Muscle layer of colon (tissue), 2 donors: ENCODE results near the gene PFDN1.

Experiments
- H3K27ac ChIP-seq: one replicate; pipeline ENCODE4 v1.7.0; 2013; ENCODE audit warnings: low read depth, mild to moderate bottlenecking, low read length, moderate library complexity
- H3K27me3 ChIP-seq, 2 donors: one replicate each; pipeline ENCODE4 v1.7.0; 2013; ENCODE audit warnings: low read length in 2 of 2, mild to moderate bottlenecking in 2 of 2; ENCODE audit not compliant: insufficient read depth in 2 of 2, control insufficient read depth in 1 of 2
- H3K36me3 ChIP-seq: one replicate; pipeline ENCODE4 v1.7.0; 2013; ENCODE audit warnings: mild to moderate bottlenecking, low read length; ENCODE audit not compliant: insufficient read depth
- H3K4me1 ChIP-seq: one replicate; pipeline ENCODE4 v1.7.0; 2013; ENCODE audit warnings: mild to moderate bottlenecking, low read length; ENCODE audit not compliant: insufficient read depth
- H3K4me3 ChIP-seq, 2 donors: one replicate each; pipeline ENCODE4 v1.7.0; 2013; ENCODE audit warnings: low read length in 2 of 2, low read depth in 1 of 2, mild to moderate bottlenecking in 1 of 2, moderate library complexity in 1 of 2
- H3K9ac ChIP-seq: one replicate; pipeline ENCODE4 v1.7.0; 2013; ENCODE audit warnings: low read length
- H3K9me3 ChIP-seq: one replicate; pipeline ENCODE4 v1.7.0; 2013; ENCODE audit warnings: mild to moderate bottlenecking, low read length
- donor health status: abdominal sarcoma.
- donor health status: Adenocarcinoma of cecum.

Gene PFDN1

GRCh38 chr5:140267201-140267540 is 35.7 kb downstream of the PFDN1 start:
- Histone ChIP-seq H3K27ac (no peak overlapping the region), H3K4me3 (no peak overlapping the region), H3K9ac (no peak overlapping the region), H3K9me3 (no peaks in the 10 kb centered on the region), H3K36me3 (no peaks in the 10 kb centered on the region), H3K4me1 (peaks cover 3% of the 10 kb centered on the region), H3K27me3 (no peaks in the 10 kb centered on the region)

- H3K4me3 ChIP-seq: no peak overlapping the region
- no peak overlapping the region for H3K27ac ChIP-seq
- H3K27me3 ChIP-seq: no peaks in the 10 kb centered on the region
- no peaks in the 10 kb centered on the region for H3K9me3 ChIP-seq
- H3K9ac ChIP-seq: no peak overlapping the region
- no peaks in the 10 kb centered on the region for H3K36me3 ChIP-seq
- H3K4me1 ChIP-seq: peaks cover 8% of the 10 kb centered on the region
These were observed 36.3 kb downstream of the PFDN1 start for GRCh38 chr5:140266471-140267200.

GRCh38 chr5:140265845-140266244 is 37.1 kb downstream of the PFDN1 start:
- H3K9ac ChIP-seq: no peak overlapping the region
- no peaks in the 10 kb centered on the region for H3K27me3 ChIP-seq
- no peak overlapping the region for H3K4me3 ChIP-seq
- peaks cover 15% of the 10 kb centered on the region for H3K4me1 ChIP-seq
- no peaks in the 10 kb centered on the region for H3K36me3 ChIP-seq
- no peak overlapping the region for H3K27ac ChIP-seq
- H3K9me3 ChIP-seq: no peaks in the 10 kb centered on the region

GRCh38 chr5:140262839-140263238 is 40.1 kb downstream of the PFDN1 start:
- H3K36me3 ChIP-seq: peaks cover 6% of the 10 kb centered on the region
- H3K4me3 ChIP-seq: no peak overlapping the region
- no peak overlapping the region for H3K9ac ChIP-seq
- H3K9me3 ChIP-seq: no peaks in the 10 kb centered on the region
- H3K4me1 ChIP-seq: peaks cover 15% of the 10 kb centered on the region
- no peaks in the 10 kb centered on the region for H3K27me3 ChIP-seq
- H3K27ac ChIP-seq: no peak overlapping the region

- Histone ChIP-seq H3K4me3 (no peak overlapping the region), H3K36me3 (peaks cover 11% of the 10 kb centered on the region), H3K27ac (no peak overlapping the region), H3K9me3 (no peaks in the 10 kb centered on the region), H3K27me3 (no peaks in the 10 kb centered on the region), H3K4me1 (peaks cover 15% of the 10 kb centered on the region), H3K9ac (no peak overlapping the region)
These were observed 40.7 kb downstream of the PFDN1 start for GRCh38 chr5:140262221-140262620.

- no peaks in the 10 kb centered on the region for H3K9me3 ChIP-seq
- H3K27ac ChIP-seq: no peak overlapping the region
- H3K4me3 ChIP-seq: no peak overlapping the region
- H3K36me3 ChIP-seq: peaks cover 11% of the 10 kb centered on the region
- peaks cover 15% of the 10 kb centered on the region for H3K4me1 ChIP-seq
- no peaks in the 10 kb centered on the region for H3K27me3 ChIP-seq
- H3K9ac ChIP-seq: no peak overlapping the region
These were observed 41.3 kb downstream of the PFDN1 start for GRCh38 chr5:140261403-140262171.

- Histone ChIP-seq H3K27ac (no peak overlapping the region), H3K9me3 (no peaks in the 10 kb centered on the region), H3K9ac (no peak overlapping the region), H3K36me3 (peaks cover 11% of the 10 kb centered on the region), H3K4me3 (no peak overlapping the region), H3K4me1 (peaks cover 15% of the 10 kb centered on the region), H3K27me3 (no peaks in the 10 kb centered on the region)
These were observed 42.7 kb downstream of the PFDN1 start for GRCh38 chr5:140260089-140260656.

GRCh38 chr5:140259500-140259899 is 43.4 kb downstream of the PFDN1 start:
- H3K36me3 ChIP-seq: peaks cover 11% of the 10 kb centered on the region
- no peak overlapping the region for H3K27ac ChIP-seq
- H3K9ac ChIP-seq: no peak overlapping the region
- no peaks in the 10 kb centered on the region for H3K9me3 ChIP-seq
- no peak overlapping the region for H3K4me3 ChIP-seq
- H3K4me1 ChIP-seq: peaks cover 17% of the 10 kb centered on the region
- no peaks in the 10 kb centered on the region for H3K27me3 ChIP-seq

GRCh38 chr5:140258873-140259272 is 44.0 kb downstream of the PFDN1 start:
- H3K36me3 ChIP-seq: peaks cover 11% of the 10 kb centered on the region
- no peak overlapping the region for H3K27ac ChIP-seq
- H3K4me3 ChIP-seq: no peak overlapping the region
- no peaks in the 10 kb centered on the region for H3K9me3 ChIP-seq
- H3K27me3 ChIP-seq: no peaks in the 10 kb centered on the region
- H3K9ac ChIP-seq: no peak overlapping the region
- peaks cover 22% of the 10 kb centered on the region for H3K4me1 ChIP-seq

- H3K4me3 ChIP-seq: no peak overlapping the region
- no peaks in the 10 kb centered on the region for H3K27me3 ChIP-seq
- H3K4me1 ChIP-seq: peaks cover 22% of the 10 kb centered on the region
- H3K9me3 ChIP-seq: no peaks in the 10 kb centered on the region
- H3K9ac ChIP-seq: no peak overlapping the region
- no peak overlapping the region for H3K27ac ChIP-seq
- peaks cover 11% of the 10 kb centered on the region for H3K36me3 ChIP-seq
These were observed 44.9 kb downstream of the PFDN1 start for GRCh38 chr5:140258016-140258415.

- Histone ChIP-seq H3K36me3 (peaks cover 11% of the 10 kb centered on the region), H3K27me3 (no peaks in the 10 kb centered on the region), H3K9ac (no peak overlapping the region), H3K4me1 (peaks cover 15% of the 10 kb centered on the region), H3K27ac (no peak overlapping the region), H3K9me3 (no peaks in the 10 kb centered on the region), H3K4me3 (no peak overlapping the region)
These were observed 46.2 kb downstream of the PFDN1 start for GRCh38 chr5:140256726-140257125.
